ENCODE results near the gene CRX.
"Not testable (repeated sequence)": the region's sequence is repeated elsewhere in the genome, so short reads cannot be mapped to it uniquely, and the experiment has no call there.

Gene CRX

GRCh38 chr19:47859838-47860237 is 38.1 kb downstream of the CRX start:
- DNase-seq (ENCODE audit: low spot score) = not testable (repeated sequence)

- no peak for DNase-seq (ENCODE audit: low spot score)
Observed at GRCh38 chr19:47860602-47861297, 39.0 kb downstream of the CRX start.

GRCh38 chr19:47861630-47862029 is 39.9 kb downstream of the CRX start:
- no peak for DNase-seq (ENCODE audit: low spot score)

- peak; percentile 85 for DNase-seq (ENCODE audit: low spot score)
Observed at GRCh38 chr19:47863514-47863936, 41.8 kb downstream of the CRX start.

- no peak for DNase-seq (ENCODE audit: low spot score)
Observed at GRCh38 chr19:47865166-47865565, 43.4 kb downstream of the CRX start.

GRCh38 chr19:47878906-47879305 is 57.2 kb downstream of the CRX start:
- no peak for DNase-seq (ENCODE audit: low spot score)

- not testable (repeated sequence) for DNase-seq (ENCODE audit: low spot score)
Observed at GRCh38 chr19:47879385-47879784, 57.6 kb downstream of the CRX start.

- no peak for DNase-seq (ENCODE audit: low spot score)
Observed at GRCh38 chr19:47881757-47882156, 60.0 kb downstream of the CRX start.

GRCh38 chr19:47882890-47883289 is 61.2 kb downstream of the CRX start:
- DNase-seq (ENCODE audit: low spot score) = no peak

- DNase-seq (ENCODE audit: low spot score) = no peak
Observed at GRCh38 chr19:47885067-47885463, 63.3 kb downstream of the CRX start.

- no peak for DNase-seq (ENCODE audit: low spot score)
Observed at GRCh38 chr19:47886010-47886559, 64.3 kb downstream of the CRX start, which contains the start of gene SULT2A1. Gene SULT2A1, minus strand, starts transcription at chr19:47886315. Its CDS starts 58 bp downstream, at chr19:47886257.

GRCh38 chr19:47890865-47891621 is 69.3 kb downstream of the CRX start:
- no peak for DNase-seq (ENCODE audit: low spot score)

GRCh38 chr19:47891622-47891922 is 69.8 kb downstream of the CRX start:
- DNase-seq (ENCODE audit: low spot score) = no peak

- peak; percentile 17 for DNase-seq (ENCODE audit: low spot score)
Observed at GRCh38 chr19:47891923-47892666, 70.4 kb downstream of the CRX start.
